ENCODE measurements around the gene KCNIP1.
"Not testable (repeated sequence)": the region's sequence is repeated elsewhere in the genome, so short reads cannot be mapped to it uniquely, and the experiment has no call there.

KCNIP1 gene

DNA sequence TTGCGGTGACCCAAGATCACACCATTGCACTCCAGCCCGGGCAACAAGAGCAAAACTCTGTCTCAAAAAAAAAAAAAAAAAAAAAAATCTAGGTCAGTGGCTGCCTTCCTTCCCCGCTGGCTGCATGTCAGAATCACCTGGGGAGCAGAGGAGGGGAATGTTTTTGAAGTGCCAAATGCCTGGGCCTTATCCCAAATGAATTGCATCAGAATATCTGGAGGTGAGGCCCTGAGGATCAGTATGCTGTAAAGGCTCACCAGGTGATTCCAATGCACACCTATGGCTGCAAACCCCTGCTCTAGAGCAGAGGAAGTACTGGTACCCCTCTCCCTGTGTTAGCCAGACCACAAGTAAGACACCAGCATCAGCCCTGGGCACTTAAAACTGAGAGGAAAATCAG, 235.0 kb downstream of the KCNIP1 start:
- no peak for DNase-seq
- intact Hi-C loops (cut with DNase I): no loop called here

DNA sequence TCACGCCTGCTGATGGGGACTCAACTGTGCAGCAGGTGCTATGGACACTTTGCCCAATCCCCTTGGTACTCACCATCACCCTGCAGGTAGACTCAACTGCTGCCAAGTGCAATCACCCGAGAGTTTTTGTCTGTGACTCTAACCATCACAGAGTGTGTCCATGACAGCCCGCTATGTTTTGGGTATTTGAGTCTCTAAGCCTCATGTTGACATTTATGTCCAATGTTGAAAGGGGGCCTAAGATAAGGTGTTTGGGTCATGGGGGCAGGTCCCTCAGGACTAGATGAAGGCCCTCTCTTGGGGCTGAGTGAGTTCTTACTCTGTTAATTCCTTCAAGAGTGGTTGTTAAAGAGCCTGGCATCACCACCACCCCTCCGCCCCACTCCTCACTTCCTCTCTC, 235.6 kb downstream of the KCNIP1 start:
- intact Hi-C loops (cut with DNase I): no loop called here
- DNase-seq: no peak

DNA sequence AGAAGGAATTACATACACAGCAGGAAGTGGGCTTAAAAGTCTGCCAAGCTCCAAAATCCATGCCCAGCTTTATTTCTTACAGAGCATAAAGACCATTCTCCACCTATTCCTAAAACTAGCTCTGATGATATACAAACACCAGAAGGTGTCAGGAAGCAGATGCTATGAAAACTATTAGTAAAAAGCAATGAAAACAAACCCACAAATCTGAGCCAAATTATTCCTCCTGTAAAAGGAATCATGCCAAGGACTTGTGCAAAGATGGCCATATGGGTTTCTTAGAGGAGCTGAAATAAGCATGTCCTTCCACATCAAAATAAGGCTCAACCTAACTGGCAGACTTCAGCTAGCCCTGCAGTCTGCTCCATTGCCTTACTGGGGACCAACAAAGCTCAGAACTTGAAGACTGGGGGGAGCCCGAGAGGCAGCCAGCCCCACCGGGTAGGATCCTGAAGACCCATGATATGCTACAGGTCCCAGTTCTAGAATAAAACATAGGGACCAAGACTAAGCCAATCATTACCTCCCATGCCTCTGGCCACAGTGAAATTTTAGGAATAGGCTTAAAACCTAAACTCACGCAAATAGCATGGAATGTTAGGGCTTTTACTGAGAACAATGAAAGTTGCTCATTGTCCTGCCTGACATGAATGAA, 236.9 kb downstream of the KCNIP1 start:
- DNase-seq: no peak
- intact Hi-C loops (cut with DNase I): loop anchor here (5.0 kb wide), 1 partner anchor 602 kb away; no protein-coding TSS in a partner anchor

DNA sequence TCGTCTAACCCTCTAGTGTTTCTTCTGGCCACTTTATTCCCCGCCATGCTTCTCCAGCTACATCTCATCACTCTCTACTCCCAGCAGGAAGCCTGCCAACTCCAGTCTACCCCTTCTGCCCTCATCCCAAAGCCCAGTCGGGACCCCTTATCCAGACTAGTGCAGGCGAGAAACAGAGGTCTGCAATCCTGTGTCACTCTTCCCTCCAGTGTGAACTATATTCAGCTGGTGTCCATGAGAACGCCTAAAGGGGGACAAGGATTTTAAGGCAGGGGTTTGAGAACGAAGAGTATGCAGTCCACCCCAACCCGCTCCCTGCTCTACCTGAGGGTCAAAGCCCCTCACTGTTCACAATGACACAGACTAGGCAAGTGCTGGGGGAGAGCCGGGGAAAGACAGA, 238.0 kb downstream of the KCNIP1 start:
- intact Hi-C loops (cut with DNase I): loop anchor here (5.0 kb wide), 1 partner anchor 600 kb away; no protein-coding TSS in a partner anchor
- DNase-seq: no peak

DNA sequence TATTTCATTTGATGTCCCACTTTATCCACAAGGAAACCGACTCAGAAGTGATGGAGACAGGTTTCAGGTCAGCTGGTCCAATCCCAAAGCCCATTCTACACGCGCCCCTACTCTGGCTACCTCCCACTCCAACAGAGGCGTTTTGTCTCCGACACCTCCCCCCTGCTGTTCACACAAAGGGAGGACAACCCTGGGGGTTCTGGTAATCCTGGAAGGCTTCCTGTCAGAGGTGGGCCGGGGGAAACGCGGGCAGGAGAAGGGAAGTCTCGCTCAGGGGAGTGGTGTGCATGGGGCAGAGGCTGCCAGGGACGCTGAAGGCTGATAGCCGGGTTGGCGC, 240.0 kb downstream of the KCNIP1 start:
- intact Hi-C loops (cut with DNase I): loop anchor here (1.0 to 5.0 kb wide), 2 partner anchors 47 to 598 kb away; no protein-coding TSS in a partner anchor
- DNase-seq: no peak

DNA sequence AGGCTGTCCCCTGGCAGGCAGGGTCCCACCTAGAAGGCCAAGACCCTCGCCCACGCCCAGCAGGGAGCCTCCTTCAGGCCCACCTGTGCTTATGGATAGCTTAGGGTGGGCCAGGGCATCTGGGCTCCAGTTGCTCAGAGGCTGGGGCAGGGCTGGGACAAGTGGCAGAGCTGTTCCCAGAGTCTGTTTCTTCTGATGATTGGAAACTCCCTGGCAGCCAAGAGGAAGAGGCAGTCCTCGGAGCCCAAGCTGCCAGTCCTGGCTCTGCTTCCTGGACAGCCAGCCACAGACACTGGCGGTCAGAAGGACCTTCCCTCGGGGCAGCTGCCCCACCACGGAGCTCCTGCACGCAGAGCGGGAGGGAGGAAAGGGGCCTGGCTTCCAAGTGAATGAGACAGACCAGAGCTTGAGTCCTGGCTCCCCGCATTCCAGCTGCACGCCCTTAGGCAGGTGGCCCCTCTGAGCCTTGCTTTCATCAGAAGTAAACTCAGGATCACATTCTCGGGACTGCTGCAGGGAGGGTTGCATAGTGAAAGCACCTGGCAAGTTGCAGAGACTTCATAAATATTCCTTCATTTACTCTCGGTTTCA, 241.8 kb downstream of the KCNIP1 start:
- peak in 1 of 10 donors; percentile 68 for DNase-seq
- intact Hi-C loops (cut with DNase I): no loop called here

DNA sequence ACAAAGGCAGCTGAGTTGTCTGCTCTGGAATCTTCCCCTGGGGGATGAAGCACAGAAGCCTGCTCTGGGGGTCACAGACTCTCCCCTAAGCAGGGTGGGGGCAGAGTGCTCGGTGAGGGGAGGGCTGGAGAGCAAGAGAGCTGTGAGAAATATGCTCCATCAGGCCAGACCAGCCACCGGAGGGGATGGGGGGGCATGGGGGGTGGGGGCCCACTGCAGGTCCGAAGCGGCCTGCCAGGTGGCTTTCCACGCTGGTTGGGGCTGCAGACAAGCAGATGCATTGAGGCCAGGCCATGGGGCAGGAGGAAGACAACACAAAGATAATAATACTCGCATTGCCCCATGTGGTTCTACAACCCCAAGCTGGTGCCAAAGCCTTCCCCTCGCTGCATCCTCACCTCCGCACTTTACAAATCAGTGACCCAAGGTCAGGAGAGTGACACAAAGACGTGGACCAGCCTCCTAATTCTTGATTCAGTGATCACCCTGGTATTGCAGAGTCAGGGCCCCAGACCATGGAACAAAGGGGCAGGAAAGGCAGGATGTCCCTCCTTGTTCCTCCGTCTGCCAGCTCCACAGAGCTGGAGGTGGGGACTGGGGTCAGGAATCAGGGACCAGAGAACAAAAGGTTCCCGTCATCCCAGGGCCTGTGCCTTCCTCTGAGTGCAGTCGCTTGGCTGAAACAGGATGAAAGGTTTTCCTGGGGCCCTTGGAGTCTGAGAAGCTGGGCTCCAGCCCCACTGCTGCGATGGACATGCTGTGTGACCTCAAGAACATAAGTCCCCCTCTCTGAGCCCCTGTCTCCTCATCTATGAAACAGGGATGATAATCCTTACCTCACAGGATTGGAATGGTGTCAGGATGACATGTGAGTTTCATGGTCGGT, 242.5 kb downstream of the KCNIP1 start:
- intact Hi-C loops (cut with DNase I): no loop called here
- no peak for DNase-seq

DNA sequence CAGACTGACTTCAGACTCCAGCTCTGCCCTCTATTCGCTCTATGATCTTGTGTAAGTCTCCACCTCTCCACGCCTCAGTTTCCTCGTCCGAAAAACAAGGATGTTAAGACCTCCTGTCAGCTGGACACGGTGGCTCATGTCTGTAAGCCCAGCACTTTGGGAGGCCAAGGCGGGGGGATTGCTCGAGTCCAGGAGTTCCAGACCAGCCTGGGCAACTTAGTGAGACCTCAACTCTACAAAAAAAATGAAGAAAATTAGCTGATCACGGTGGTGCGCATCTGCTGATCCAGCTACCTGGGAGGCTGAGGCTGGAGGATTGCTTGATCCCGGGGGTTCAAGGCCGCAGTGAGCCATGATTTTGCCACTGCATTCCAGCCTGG, 243.1 kb downstream of the KCNIP1 start:
- intact Hi-C loops (cut with DNase I): no loop called here

DNA sequence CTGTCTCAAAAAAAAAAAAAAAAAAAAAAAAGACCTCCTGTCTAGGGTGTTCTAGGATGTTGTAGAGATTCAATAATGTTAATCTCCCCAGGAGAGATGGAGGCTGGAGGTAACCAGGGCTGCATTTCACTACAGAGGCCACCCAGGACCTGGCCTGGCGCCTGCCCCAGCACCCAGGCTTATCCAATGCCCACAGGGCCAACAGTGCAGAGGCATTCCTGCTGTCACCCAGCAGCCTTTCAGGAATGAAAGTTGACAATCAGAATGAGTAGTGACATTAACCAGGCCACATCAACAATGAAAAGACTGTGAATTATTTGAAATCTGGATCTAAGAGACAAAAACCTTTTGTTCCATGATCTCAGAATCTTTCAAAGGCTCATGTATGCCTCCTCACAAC, 243.5 kb downstream of the KCNIP1 start:
- intact Hi-C loops (cut with DNase I): no loop called here
- DNase-seq: no peak

More for the DNA sequence above, 243.1 kb downstream of the KCNIP1 start:
- DNase-seq: no peak

DNA sequence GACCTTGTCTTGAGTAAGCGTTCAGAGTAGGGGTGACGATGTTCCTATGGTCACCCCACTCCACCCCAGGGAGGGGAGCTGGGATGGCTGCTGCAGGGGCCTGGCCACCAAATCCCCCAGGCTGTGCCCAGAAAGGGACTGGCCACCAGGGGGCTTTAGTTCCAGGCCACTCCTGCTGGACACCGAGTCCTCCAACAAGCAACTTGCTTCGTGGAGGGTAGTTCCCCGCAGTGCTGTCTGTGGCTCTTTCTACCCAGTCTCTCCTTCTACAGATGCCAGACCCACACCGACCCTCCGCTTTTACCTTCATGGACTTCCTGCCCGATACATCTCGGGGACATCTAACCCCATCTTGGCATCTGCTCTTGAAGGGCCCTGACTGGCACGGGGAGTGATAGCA, 244.0 kb downstream of the KCNIP1 start:
- no peak for DNase-seq
- intact Hi-C loops (cut with DNase I): no loop called here

DNA sequence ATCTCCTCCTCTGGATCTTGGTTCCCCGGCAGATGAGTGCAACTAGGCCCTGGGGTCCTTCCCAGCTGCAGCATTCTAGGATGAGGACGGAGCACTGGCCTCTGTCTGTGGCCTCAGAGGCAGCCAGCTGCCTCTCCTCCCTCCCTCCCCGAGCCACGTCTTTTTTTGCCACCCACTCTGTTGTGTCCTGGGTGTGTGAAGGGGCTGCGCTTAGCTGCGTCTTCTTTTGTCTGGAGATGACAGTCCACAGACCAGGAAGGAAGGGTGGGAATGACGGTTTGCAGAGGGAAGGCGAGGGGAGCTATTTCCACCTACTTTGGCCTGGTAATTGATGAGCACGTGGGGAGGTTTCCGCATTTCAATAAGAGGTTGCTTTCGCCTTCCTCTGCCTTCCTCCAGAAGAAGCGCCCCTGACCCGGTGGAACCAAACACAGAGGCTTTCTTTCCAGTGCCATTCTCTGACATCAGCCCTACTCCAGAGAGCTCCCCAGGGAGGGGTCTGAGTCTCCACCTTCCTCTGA, 245.2 kb downstream of the KCNIP1 start:
- intact Hi-C loops (cut with DNase I): no loop called here
- no peak for DNase-seq

DNA sequence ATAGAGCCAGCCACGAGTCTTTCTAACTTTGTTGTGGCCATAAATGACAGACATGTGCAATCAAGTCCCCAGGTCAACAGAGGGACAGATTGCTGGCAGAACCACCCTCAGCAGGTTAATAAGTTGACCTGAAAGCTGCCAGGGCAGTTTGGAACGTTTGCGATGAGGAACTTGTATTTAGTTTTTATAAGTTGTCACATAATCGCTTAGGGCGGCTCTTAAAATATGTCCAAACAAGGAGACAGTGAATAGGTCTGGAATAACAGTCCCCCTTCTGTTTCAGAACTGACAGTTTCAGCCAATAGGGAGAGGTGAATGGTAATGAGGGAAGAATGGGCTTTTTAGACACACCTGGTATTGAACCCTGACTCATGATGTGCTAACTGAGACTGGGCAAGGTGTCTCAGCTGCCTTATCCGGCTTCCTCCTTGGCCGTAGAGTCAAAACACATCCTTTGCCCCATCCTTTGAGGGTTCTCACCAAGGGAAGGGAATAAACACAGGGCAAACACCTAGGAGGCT, 246.2 kb downstream of the KCNIP1 start:
- intact Hi-C loops (cut with DNase I): no loop called here
- DNase-seq: no peak

DNA sequence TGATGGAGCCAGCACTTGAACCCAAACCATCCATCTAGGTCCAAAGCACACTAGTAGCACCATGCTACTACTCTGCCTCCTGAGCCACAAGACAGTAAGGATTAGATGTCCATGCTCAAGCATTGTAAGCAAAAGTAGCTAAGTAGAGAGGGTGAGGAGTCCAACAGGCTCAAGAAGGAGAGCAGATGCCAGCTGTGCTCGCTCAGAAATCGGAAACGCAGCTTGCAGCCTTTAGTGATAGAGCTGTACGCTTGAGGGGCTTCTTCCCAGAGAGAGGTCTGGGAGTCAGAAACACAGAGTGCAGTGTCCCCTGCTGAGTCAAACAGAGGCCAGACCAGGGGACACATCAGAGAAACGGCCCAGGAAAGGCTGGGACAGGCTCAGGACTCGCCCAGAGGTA, 247.0 kb downstream of the KCNIP1 start:
- no peak for DNase-seq
- intact Hi-C loops (cut with DNase I): no loop called here

DNA sequence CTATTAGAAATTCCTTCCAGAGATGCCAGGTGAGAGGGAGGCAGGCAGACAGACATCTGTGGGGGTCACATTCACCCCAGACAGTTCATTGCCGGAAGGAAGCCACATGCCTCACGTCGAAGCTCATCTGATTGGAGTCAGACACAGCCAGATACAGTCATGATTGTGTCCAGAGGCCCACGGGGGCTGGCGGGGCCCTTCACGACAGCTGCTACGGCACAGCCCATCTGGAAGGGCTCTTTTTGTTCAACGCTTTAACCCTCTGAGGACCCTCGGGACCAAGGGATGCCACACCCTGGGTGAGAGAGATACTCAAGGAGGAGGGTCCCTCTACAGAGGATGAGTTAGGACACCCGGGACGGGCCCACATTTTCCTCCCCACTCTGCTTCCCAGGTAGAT, 247.8 kb downstream of the KCNIP1 start:
- intact Hi-C loops (cut with DNase I): no loop called here
- DNase-seq: no peak

DNA sequence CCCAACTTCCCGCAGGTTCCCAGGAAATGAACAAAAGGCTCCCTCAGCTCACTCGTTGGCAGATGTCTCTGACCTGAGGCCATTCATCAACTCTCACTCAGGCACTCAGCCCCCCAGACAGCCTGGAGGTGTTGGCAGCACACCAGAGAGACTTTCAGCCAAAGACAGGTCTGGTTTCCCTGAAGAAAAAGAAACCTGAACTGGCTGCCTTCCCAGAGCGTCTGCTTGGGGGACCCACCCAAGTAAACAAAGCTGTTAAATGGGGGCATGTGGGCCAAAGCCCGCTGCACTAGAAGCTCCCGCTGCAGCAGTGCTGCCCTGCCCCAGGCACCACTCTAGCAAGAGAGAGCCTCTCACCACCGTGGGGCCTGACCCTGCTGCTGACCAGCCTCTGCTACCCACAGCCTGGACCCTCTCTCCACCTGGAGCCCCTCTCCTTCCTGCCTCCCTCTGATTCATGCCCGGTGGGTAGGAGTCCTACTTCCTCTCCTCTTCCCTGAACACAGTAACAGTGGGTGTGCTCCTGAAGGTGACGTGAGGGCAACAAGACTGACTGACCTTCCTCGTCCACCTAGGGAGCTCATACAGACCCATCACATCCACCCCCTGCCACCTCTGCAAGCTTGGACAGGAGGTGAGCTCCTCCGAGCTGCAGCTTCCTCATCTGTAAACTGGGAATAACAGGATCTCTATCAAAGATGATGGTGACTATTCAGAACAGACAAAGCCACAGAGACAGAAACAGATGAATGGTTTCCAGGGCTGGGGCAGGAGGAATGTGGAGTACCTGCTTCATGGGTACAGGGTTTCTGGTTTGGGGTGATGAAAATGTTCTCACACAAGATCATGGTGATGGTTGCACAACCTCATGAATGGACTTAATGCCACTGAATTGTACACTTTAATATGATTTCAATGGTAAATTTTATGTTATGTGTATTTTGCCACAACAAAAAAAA, 248.7 kb downstream of the KCNIP1 start:
- intact Hi-C loops (cut with DNase I): no loop called here
- DNase-seq: no peak

DNA sequence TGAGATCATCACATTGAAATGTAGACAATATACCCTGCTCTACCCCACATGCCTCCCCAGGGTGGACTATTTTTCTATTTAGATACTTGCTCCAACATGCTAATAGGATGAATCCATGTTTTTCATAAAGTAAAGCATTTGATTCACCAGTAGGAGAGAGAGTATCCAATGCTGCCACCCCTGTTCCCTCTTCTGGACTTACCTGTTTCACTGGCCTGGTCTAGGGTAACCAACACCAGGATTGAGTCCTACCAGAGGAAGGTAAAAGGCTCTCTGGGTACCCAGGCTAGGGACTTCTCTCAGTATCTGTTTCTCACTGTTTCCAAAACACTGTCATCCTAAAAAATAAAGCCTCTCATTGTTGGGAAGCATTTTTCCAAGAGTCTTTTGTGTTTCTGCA, 249.5 kb downstream of the KCNIP1 start:
- DNase-seq: no peak
- intact Hi-C loops (cut with DNase I): no loop called here

DNA sequence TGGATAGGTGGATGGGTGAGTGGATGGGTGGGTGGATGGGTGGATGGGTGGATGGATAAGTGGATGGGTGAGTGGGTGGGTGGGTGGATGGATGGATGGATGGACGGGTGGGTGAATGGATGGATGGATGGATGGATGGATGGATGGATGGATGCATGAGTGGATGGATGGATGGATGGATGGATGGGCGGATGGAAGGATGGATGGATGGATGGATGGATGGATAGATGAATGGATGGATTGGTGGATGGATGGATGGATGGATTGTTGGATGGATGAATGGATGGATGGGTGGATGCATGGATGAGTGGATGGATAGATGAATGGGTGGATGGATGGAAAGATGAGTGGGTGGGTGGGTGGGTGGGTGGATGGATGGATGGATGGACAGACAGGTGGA, 250.7 kb downstream of the KCNIP1 start:
- intact Hi-C loops (cut with DNase I); DNase-seq: not testable (repeated sequence)

DNA sequence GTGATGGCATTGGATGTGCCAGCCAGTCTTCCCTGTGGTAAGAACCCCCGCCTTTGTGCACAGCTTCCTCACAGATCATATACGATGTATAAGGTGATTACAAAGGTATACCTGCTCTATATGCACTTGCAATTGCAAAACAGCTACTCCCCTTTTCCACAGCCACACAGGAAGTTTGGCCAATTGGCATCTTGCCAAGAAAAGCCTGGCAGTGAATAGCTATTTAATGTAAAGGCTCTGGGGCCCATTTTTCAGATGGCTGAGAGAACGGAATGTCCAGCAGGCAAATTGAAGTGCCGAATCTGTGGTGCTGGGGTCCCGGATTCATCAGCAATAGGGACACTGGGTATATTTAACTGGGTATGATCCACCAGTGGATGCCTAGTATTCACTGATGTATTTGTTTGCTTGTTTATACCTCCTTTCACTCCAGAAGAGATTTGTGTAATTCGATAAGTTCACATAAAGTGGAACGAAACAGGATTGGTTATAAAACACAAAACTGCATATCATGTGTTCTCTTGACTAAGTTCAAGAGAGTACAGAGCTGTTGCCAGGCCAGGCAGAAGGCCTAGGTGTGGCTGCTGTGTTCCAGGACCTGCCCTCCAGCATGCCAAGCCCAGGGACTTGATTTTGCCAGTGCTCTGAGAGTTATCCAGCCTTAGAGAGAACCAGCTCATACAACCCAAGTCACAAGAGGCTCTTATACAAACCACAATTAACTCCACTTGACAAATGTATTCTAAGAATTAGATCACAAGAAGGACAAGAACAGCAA, 252.0 kb downstream of the KCNIP1 start:
- DNase-seq: no peak
- intact Hi-C loops (cut with DNase I): no loop called here

DNA sequence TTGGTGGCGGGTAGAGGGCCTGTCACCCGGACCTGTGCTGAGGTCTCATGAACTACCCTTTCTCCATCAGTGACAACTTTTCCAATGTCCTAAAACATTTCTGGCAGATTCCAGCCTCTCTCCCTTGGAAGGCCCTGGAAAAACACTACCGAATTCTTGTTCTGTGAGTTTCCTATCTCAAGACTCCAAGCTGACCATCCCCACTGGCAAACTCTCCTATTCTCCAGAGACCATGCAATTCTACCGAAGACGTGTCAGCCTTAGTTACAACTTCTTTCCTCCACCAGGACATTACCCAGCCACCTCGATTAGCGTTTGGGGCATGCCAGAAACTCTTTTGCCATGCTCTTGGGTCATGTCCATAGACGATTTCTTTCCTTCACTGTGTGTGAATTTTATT, 252.9 kb downstream of the KCNIP1 start:
- DNase-seq: no peak
- intact Hi-C loops (cut with DNase I): no loop called here
